GM21576 (cell line): ENCODE results near the gene HAPLN3.

ENCODE experiments used
- ATAC-seq: cut with Tn5 transposase; IDR thresholded peaks from one replicate; pipeline ENCODE4 v1.9.1; 2021; ENCODE audit warnings: mild to moderate bottlenecking, moderate library complexity; ENCODE audit not compliant: unreplicated experiment

Gene HAPLN3

DNA sequence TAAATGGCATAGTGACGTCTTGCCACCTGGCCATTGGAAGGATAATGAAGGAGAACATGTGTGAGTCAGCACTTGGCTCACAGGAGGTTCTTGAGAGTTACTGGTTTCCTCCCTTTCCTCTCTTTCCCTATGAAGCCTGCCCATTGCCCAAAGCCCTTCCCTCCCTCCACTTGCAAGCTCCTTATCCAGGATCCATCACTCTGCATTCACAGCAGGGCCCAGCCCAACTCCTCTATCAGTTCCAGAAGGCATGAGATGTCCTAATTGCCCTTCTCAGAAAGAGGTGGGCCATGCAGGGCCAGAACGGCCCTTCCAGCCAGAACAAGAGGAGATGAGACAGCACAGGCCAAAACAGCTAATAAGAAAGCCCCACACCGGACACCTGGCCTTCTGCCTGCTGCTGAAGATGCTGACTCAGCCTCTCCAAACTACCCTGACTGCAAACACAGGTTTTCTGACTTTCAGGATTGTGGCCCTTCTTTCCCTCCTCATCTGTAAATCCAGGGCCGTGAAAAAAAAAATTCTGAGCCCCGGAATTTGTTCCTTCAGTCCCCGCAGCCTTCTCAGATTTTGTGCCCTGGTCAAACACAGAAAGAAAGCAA lies 29.7 kb downstream of the HAPLN3 start:
- no peak for ATAC-seq

- no peak for ATAC-seq
Measured at GRCh38 chr15:88864861-88865497, 30.4 kb downstream of the HAPLN3 start.

- no peak for ATAC-seq
Measured at GRCh38 chr15:88863412-88863811, 31.9 kb downstream of the HAPLN3 start.

GRCh38 chr15:88860212-88860611 lies 35.1 kb downstream of the HAPLN3 start:
- ATAC-seq, result no peak

DNA sequence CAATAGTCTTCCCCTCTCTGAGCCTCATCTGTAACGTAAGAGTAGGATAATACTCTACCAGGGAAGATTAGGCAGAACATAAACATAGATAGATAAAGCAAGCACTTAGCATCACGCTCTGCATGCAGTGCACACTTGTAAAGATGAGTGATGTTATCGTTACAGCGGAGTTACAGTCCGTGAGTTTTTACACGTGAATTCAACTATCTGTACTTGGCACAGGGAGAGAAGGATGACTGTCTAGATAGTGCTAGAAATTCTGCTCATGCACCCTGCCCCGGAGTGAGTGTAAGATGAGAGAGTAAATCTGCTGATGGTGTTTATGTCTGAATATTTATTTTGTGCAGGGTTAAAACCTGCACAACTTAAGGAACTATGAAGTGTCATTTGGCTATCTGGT lies 35.8 kb downstream of the HAPLN3 start:
- ATAC-seq, result no peak

DNA sequence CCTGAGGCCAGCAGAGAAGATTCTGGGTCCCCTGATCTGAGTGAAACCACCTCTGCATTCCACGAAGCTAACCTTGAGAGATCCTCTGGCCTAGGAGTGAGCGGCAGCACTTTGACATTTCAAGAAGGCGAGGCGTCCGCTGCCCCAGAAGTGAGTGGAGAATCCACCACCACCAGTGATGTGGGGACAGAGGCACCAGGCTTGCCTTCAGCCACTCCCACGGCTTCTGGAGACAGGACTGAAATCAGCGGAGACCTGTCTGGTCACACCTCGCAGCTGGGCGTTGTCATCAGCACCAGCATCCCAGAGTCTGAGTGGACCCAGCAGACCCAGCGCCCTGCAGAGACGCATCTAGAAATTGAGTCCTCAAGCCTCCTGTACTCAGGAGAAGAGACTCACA lies 36.4 kb downstream of the HAPLN3 start:
- no peak for ATAC-seq

- no peak for ATAC-seq
Measured at GRCh38 chr15:88852476-88852875, 42.9 kb downstream of the HAPLN3 start.

GRCh38 chr15:88849376-88850072 lies 45.8 kb downstream of the HAPLN3 start:
- ATAC-seq, result no peak

DNA sequence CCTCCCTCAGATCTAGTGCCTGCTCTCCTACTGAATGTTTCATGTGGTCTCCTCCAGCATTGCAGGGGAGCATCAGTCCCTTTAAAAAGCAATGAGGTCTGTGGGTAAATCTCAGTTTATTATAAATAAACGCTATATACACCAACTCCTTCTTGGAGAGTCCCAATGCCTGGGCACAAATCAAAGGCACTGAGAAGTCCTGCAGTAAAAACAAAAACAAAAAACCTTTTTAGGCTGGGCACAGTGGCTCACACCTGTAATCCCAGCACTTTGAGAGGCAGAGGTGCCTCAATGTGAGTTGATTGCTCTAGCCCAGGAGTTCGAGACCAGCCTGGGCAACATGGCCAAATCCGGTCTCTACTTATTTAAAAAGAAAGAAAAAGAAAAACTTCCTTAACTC lies 47.1 kb downstream of the HAPLN3 start:
- no peak for ATAC-seq

- no peak for ATAC-seq
Measured at GRCh38 chr15:88847144-88847543, 48.2 kb downstream of the HAPLN3 start.

DNA sequence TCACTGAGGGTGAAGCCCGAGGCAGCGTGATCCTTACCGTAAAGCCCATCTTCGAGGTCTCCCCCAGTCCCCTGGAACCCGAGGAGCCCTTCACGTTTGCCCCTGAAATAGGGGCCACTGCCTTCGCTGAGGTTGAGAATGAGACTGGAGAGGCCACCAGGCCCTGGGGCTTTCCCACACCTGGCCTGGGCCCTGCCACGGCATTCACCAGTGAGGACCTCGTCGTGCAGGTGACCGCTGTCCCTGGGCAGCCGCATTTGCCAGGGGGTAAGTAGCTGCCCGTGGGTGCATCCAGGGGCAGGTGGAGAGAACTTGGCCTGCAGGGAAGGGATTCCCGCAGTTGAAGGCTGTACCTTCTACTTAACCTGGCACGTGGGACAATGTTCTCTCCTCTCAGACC lies 49.7 kb downstream of the HAPLN3 start:
- no peak for ATAC-seq

- ATAC-seq, result no peak
Measured at GRCh38 chr15:88844749-88845386, 50.5 kb downstream of the HAPLN3 start.

DNA sequence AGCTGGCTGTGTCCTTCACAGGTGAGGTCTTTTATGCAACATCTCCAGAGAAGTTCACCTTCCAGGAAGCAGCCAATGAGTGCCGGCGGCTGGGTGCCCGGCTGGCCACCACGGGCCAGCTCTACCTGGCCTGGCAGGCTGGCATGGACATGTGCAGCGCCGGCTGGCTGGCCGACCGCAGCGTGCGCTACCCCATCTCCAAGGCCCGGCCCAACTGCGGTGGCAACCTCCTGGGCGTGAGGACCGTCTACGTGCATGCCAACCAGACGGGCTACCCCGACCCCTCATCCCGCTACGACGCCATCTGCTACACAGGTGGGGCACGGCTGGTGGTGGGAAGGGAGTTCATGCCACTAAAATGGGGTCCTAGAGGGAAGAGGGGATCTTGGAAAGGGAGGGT lies 52.0 kb downstream of the HAPLN3 start:
- ATAC-seq, result no peak

GRCh38 chr15:88842156-88842555 lies 53.2 kb downstream of the HAPLN3 start:
- no peak for ATAC-seq

- no peak for ATAC-seq
Measured at GRCh38 chr15:88841236-88841635, 54.1 kb downstream of the HAPLN3 start.

DNA sequence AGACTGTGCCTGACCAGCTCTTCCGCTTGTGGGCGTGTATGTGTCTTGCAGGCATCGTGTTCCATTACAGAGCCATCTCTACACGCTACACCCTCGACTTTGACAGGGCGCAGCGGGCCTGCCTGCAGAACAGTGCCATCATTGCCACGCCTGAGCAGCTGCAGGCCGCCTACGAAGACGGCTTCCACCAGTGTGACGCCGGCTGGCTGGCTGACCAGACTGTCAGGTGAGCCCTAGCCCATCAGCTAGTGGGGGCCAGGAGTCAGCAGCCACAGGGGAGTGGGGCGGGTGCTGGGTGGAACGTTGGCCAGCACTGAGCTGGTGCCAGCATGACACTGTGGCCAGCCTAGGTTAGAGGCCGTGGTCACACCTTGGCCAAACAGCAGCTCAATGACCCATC lies 55.4 kb downstream of the HAPLN3 start:
- no peak for ATAC-seq

DNA sequence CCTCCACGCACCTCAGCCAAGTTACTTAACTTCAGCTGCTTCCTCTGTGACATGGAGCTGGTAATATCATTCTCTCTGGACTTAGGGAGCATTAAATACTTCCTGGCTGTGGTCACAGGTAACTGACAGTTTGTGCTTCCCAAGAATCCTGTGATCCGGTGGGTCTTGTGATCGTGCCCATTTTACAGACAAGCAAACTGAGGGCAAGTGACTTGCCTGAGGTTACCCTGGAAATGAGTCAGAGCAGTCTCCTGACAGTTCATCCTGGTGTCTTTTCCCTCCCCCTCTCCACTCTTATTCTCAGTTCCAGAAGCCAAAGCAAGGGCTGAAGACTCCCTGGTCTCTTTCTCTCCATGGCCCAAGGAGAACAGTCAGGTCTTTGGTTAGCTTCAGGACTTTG lies 56.2 kb downstream of the HAPLN3 start:
- ATAC-seq, result no peak

GRCh38 chr15:88838667-88839066 lies 56.7 kb downstream of the HAPLN3 start:
- ATAC-seq, result no peak

- no peak for ATAC-seq
Measured at GRCh38 chr15:88835646-88836045, 59.7 kb downstream of the HAPLN3 start.

DNA sequence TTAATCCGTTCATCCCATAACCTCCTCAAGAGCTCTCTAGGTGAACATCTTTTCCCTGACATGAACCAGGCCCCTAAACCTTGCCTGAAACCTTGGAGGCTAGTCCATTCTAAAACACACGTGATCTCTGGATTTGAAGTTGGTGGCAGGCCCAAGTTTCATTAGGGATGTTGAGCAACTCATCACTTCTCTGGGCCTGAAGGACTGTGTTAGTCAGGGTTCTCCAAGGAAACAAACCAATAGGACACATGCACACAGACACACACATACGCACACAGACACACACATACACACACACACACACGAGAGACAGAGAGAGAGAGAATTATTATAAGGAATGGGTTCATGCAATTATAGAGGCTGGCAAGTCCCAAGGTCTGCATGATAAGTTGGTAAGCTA lies 60.2 kb downstream of the HAPLN3 start:
- ATAC-seq, result no peak

- no peak for ATAC-seq
Measured at GRCh38 chr15:88834211-88834812, 61.0 kb downstream of the HAPLN3 start.

GRCh38 chr15:88833731-88834100 lies 61.6 kb downstream of the HAPLN3 start:
- ATAC-seq, result no peak
